Measurements from ENCODE around the gene MLX.
A peak's percentile ranks its signal among the peaks of the same experiment; 100 is the strongest.

The MLX gene

GRCh38 chr17:42566883-42567573, at the start of gene MLX:
TSS of gene MLX (plus strand) at chr17:42567100. CDS start at chr17:42567125, 25 bp downstream.
- peak within 1 kb of the TSS; percentile 68 to 92 (median 80) for H3K4me3 ChIP-seq

GRCh38 chr17:42517516-42517915, 49.4 kb upstream of the MLX start:
- Histone ChIP-seq H3K27ac (peak overlapping the region in 19 of 21 experiments; percentile 26 to 97 (median 85)), H3K4me3 (no peak overlapping the region)

More at GRCh38 chr17:42566883-42567573, at the start of gene MLX:
- H3K27ac ChIP-seq, result peak within 1 kb of the TSS; percentile 50 to 100 (median 95)

GRCh38 chr17:42518046-42518754, 48.7 kb upstream of the MLX start:
- H3K4me3 ChIP-seq, result no peak overlapping the region

GRCh38 chr17:42518755-42519545, 48.0 kb upstream of the MLX start:
- no peak overlapping the region for H3K4me3 ChIP-seq
- H3K27ac ChIP-seq, result peak overlapping the region; percentile 10 to 97 (median 84)

More at GRCh38 chr17:42518046-42518754, 48.7 kb upstream of the MLX start:
- H3K27ac ChIP-seq, result peak overlapping the region in 20 of 21 experiments; percentile 26 to 97 (median 84)

GRCh38 chr17:42519546-42520491, 47.1 kb upstream of the MLX start:
- no peak overlapping the region for H3K4me3 ChIP-seq
- peak overlapping the region; percentile 10 to 97 (median 84) for H3K27ac ChIP-seq

GRCh38 chr17:42520540-42520951, 46.4 kb upstream of the MLX start:
- no peak overlapping the region for H3K4me3 ChIP-seq
- H3K27ac ChIP-seq, result peak overlapping the region in 20 of 21 experiments; percentile 71 to 97 (median 84)

- Histone ChIP-seq H3K27ac (peak overlapping the region in 20 of 21 experiments; percentile 71 to 97 (median 84)), H3K4me3 (no peak overlapping the region)
These were observed 45.9 kb upstream of the MLX start for GRCh38 chr17:42521036-42521435.

- H3K27ac ChIP-seq, result peak overlapping the region in 20 of 21 experiments; percentile 71 to 97 (median 84)
- no peak overlapping the region for H3K4me3 ChIP-seq
These were observed 45.1 kb upstream of the MLX start for GRCh38 chr17:42521666-42522262.

- Histone ChIP-seq H3K4me3 (no peak overlapping the region), H3K27ac (peak overlapping the region in 19 of 21 experiments; percentile 31 to 97 (median 85))
These were observed 44.6 kb upstream of the MLX start for GRCh38 chr17:42522263-42522790.

GRCh38 chr17:42522798-42523278, 44.1 kb upstream of the MLX start:
- no peak overlapping the region for H3K4me3 ChIP-seq
- H3K27ac ChIP-seq, result peak overlapping the region in 16 of 21 experiments; percentile 31 to 97 (median 86)

- Histone ChIP-seq H3K27ac (peak overlapping the region in 2 of 21 experiments; percentile 18 to 77), H3K4me3 (no peak overlapping the region)
These were observed 41.7 kb upstream of the MLX start for GRCh38 chr17:42525221-42525620.

- H3K4me3 ChIP-seq, result no peak overlapping the region
- peak overlapping the region in 11 of 21 experiments; percentile 2 to 77 (median 40) for H3K27ac ChIP-seq
These were observed 40.9 kb upstream of the MLX start for GRCh38 chr17:42526031-42526444.

- Histone ChIP-seq H3K27ac (no peak overlapping the region), H3K4me3 (no peak overlapping the region)
These were observed 39.0 kb upstream of the MLX start for GRCh38 chr17:42527932-42528331.

- H3K4me3 ChIP-seq, result no peak overlapping the region
- H3K27ac ChIP-seq, result peak overlapping the region in 1 of 21 experiments; percentile 51
These were observed 37.8 kb upstream of the MLX start for GRCh38 chr17:42529061-42529460.

GRCh38 chr17:42530952-42531454, 35.9 kb upstream of the MLX start:
- Histone ChIP-seq H3K4me3 (no peak overlapping the region), H3K27ac (peak overlapping the region in 3 of 21 experiments; percentile 16 to 60 (median 17))

- Histone ChIP-seq H3K27ac (peak overlapping the region in 16 of 21 experiments; percentile 6 to 70 (median 54)), H3K4me3 (peak overlapping the region; percentile 17 to 43 (median 32))
These were observed 35.2 kb upstream of the MLX start for GRCh38 chr17:42531455-42532354.

Data from skin epidermis (tissue), 12 donors.